Spleen (tissue), 7 donors: ENCODE measurements around the gene NEDD4L.

ENCODE experiments used
- POLR2A ChIP-seq, 3 donors: fragments of 450-650 bp; IDR thresholded peaks; one replicate each; pipeline ENCODE4 v1.5.1; 2017; ENCODE audit warnings: antibody characterized with exemption in 3 of 3, mild to moderate bottlenecking in 1 of 3
- POLR2AphosphoS5 ChIP-seq, 3 donors: sonication (generic); formaldehyde crosslinking; IDR thresholded peaks; one replicate each; pipeline ENCODE4 v1.5.1; 2017; ENCODE audit warnings: antibody characterized with exemption in 3 of 3
- TF ChIP-seq, protein P1 (sequence below), 11 experiments: fragments of 200-600 bp in 7 of 11; fragments of 450-650 bp in 4 of 11; sonication (generic) in 4 of 11; IDR thresholded peaks in 8 of 11; conservative IDR thresholded peaks in 3 of 11; 1 replicate in 7 of 11; 2 replicates in 4 of 11; pipeline versions ENCODE4 v1.4.0 to v1.8.0; 2016 to 2021; ENCODE audit warnings: antibody characterized with exemption in 11 of 11, inconsistent platforms in 4 of 11, mild to moderate bottlenecking in 1 of 11
- donor health status: DM: no; HTN: no; CAD: no; lungs with moderate emphysema.
- donor health status: DM: no; HTN: no; CAD: no.
- donor health status: DM: no; HTN: no; CAD: no.

DNA sequence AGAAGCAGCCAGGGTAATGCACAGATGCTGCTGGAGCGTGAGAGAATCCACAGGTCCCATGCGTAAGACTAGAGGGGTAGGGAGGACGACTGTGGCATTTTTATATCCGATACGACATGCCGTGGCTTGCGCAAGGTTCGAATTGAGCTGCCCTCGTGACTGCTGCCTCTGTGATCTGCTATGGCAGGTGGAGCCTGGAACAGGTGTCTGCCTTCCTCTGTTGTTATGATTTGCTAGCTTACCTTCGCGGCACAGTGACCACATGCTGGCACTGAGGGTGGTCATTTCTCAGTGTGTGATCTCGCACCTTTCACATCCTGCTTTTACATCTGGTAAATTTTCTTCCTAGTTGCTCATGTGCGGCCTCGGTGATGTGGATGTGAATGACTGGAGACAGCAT lies 344.7 kb downstream of the NEDD4L start:
- TF ChIP-seq POLR2AphosphoS5 (IDR thresholded peaks at IDR 0.05) (no peak), POLR2A (IDR thresholded peaks at IDR 0.05) (no peak)
- TF ChIP-seq, protein P1, sequence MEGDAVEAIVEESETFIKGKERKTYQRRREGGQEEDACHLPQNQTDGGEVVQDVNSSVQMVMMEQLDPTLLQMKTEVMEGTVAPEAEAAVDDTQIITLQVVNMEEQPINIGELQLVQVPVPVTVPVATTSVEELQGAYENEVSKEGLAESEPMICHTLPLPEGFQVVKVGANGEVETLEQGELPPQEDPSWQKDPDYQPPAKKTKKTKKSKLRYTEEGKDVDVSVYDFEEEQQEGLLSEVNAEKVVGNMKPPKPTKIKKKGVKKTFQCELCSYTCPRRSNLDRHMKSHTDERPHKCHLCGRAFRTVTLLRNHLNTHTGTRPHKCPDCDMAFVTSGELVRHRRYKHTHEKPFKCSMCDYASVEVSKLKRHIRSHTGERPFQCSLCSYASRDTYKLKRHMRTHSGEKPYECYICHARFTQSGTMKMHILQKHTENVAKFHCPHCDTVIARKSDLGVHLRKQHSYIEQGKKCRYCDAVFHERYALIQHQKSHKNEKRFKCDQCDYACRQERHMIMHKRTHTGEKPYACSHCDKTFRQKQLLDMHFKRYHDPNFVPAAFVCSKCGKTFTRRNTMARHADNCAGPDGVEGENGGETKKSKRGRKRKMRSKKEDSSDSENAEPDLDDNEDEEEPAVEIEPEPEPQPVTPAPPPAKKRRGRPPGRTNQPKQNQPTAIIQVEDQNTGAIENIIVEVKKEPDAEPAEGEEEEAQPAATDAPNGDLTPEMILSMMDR (IDR thresholded peaks at IDR 0.05 in 8 of 11, conservative IDR thresholded peaks at IDR 0.05 in 3 of 11), result no peak
